Urinary bladder (tissue), 4 donors: ENCODE data around the gene COPS6. TPM values are rescaled to one million over a fixed set of nuclear protein-coding genes. Genes with fewer than 3 reads are reported as not detected.
"Not testable (repeated sequence)": the region's sequence is repeated elsewhere in the genome, so short reads cannot be mapped to it uniquely, and the experiment has no call there.

Source experiments
- DNase-seq: peaks from one replicate; pipeline ENCODE4 v3.0.0-alpha.2; 2015; ENCODE audit errors: extremely low spot score
- H3K27ac ChIP-seq: one replicate; pipeline ENCODE4 v1.5.1; 2013; ENCODE audit warnings: low read depth, mild to moderate bottlenecking, moderate library complexity
- H3K36me3 ChIP-seq: one replicate; pipeline ENCODE4 v1.6.1; 2013; ENCODE audit warnings: mild to moderate bottlenecking, moderate library complexity; ENCODE audit not compliant: insufficient read depth
- H3K4me1 ChIP-seq: one replicate; pipeline ENCODE4 v1.6.1; 2013; ENCODE audit warnings: mild to moderate bottlenecking, moderate library complexity; ENCODE audit not compliant: insufficient read depth
- H3K4me3 ChIP-seq: one replicate; pipeline ENCODE4 v1.5.1; 2013; ENCODE audit warnings: low read depth, low read length
- WGBS: extraction: QIAGEN DNeasy Blood & Tissue Kit; methylation state at CpG from one replicate; pipeline ENCODE4 v1.1.7; 2013; 5-methylcytosine and 5-hydroxymethylcytosine counted together
- polyA plus RNA-seq: library from polyadenylated mRNA; stranded (reverse); fragments of 200-250 nt; gene quantifications from one replicate; pipeline ENCODE4 v1.2.3, GENCODE V29; 2013
- total RNA-seq: library from RNA; depleted of rRNA; stranded (reverse); fragments of >200 nt; gene quantifications from one replicate; pipeline ENCODE4 v1.2.3, GENCODE V29; 2014
- donor health status: healthy with polysubstance abuse.
- donor health status: healthy.

The COPS6 gene
- total and polyA plus RNA-seq, 2 donors, result 36.1 to 160 TPM

DNA sequence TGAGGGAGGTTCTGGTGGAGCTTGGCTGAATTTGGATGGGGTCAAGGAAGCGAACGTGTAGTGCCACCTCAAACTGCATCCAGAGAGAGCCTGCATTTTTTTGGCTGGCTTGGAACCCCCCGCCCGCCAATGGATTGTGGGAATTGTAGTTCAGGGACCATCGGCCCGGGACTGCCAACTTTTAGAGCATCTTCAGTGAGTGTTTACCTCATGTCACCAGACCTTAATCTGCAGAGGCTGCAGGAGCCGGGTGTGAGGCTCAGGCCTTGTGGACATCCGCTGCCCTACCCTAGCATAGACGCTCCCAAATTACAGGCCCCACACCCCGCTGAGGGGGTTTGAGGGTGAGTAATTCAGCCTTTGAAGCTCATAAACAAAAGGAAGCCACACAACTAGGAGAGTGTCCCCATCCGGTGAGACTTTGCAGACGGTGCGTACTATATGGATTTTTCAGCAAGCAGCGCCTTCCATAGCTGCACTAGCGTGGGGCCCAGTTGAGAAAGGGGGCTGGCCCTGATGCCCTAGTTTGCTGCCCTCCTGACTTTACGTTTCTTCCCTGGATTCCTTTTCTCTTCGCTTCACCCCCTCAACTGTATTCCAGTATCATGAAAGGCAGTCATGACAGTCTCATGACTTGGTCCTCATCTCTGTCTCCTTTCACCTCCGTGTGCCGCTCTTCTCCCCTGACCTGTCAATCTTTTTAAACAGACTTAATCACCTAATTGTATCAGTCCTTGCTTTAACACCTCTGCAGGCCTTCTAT is 31.4 kb downstream of the COPS6 start:
- Histone ChIP-seq H3K27ac (peak overlapping the region; percentile 40), H3K36me3 (no peaks in the 10 kb centered on the region), H3K4me1 (no peaks in the 10 kb centered on the region), H3K4me3 (peak overlapping the region; percentile 46)
- WGBS, result 11% methylated on average over 19 of the region's 19 CpGs
- DNase-seq, result no peak

- Histone ChIP-seq H3K4me1 (no peaks in the 10 kb centered on the region), H3K27ac (no peak overlapping the region), H3K4me3 (no peak overlapping the region), H3K36me3 (no peaks in the 10 kb centered on the region)
- DNase-seq, result no peak
- 28% methylated on average over 1 of the region's 1 CpG for WGBS
These were observed 31.9 kb downstream of the COPS6 start for GRCh38 chr7:100120733-100121036.

DNA sequence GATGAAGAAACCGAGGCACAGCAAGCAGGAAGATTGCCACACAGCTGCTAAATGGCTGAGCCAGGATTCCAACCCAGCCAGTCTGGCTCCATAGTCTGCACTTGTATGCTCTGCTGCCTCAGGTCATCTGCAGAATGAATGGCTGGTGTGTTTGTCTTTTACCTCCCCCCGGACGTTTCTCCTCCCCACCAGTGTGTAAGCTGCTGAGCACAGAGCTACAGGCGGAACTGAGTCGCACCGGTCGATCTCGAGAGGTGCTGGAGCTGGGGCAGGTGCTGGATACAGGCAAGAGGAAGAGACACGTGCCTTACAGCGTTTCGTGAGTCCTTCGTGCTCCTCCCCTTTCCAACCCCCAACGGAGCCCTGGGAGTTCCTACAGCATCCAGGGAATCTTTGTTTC is 33.3 kb downstream of the COPS6 start:
- no peak overlapping the region for H3K4me3 ChIP-seq
- no peaks in the 10 kb centered on the region for H3K36me3 ChIP-seq
- DNase-seq, result no peak
- H3K27ac ChIP-seq, result no peak overlapping the region
- no peaks in the 10 kb centered on the region for H3K4me1 ChIP-seq
- 73% methylated on average over 13 of the region's 13 CpGs for WGBS

- WGBS, result 78% methylated on average over 1 of the region's 1 CpG
- no peak overlapping the region for H3K4me3 ChIP-seq
- no peak for DNase-seq
- no peaks in the 10 kb centered on the region for H3K4me1 ChIP-seq
- H3K36me3 ChIP-seq, result no peaks in the 10 kb centered on the region
- no peak overlapping the region for H3K27ac ChIP-seq
These were observed 33.8 kb downstream of the COPS6 start for GRCh38 chr7:100122568-100122967.

- no peak for DNase-seq
- Histone ChIP-seq H3K4me3 (no peak overlapping the region), H3K27ac (no peak overlapping the region), H3K4me1 (no peaks in the 10 kb centered on the region), H3K36me3 (no peaks in the 10 kb centered on the region)
- 84% methylated on average over 4 of the region's 4 CpGs for WGBS
These were observed 35.8 kb downstream of the COPS6 start for GRCh38 chr7:100124301-100125230.

GRCh38 chr7:100126239-100126930 is 37.6 kb downstream of the COPS6 start:
- no peaks in the 10 kb centered on the region for H3K36me3 ChIP-seq
- no peak for DNase-seq
- H3K27ac ChIP-seq, result peak overlapping the region; percentile 94

DNA sequence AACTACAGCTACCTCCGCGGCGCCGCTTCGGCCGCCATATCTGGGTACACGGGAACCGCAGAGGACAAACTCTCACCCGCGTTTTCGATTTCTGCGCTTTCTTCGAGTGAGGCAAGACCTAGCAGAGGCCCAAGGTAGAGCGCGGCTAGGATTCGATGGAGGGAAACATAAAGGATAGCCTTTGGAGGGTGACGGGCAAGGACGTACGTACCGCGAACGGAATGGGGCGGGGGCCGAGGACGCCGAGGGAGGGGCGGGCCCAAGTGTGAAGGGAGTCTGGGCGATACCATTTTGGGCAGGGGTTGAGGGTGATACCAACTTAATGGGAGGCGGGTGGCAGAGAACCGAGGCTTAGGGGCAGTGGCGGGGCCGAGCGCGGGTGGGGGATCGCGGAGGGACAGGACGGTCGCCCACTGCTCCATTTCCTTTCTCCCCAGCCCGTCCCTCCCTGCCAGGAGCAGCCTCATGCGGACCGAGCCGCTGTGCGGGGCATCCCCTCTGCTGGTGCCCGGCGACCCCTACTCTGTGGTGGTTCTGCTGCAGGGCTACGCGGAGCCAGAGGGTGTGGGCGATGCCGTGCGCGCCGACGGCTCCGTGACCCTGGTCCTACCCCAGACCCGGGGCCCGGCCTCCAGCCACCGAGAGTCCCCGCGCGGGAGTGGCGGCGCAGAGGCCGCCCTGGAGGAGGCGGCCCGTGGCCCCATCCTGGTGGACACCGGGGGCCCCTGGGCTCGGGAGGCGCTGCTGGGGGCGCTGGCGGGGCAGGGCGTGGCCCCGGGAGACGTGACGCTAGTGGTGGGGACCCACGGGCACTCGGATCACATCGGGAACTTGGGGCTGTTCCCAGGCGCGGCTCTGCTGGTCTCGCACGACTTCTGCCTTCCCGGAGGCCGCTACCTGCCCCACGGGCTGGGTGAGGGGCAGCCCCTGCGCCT is 38.4 kb downstream of the COPS6 start, which contains the start of gene MBLAC1:
MBLAC1 (plus strand) TSS at position 37 of the 935 bp plus-strand sequence; CDS start at position 466, 429 bp downstream.
- peak; percentile 90 for DNase-seq
- Histone ChIP-seq H3K36me3 (no peaks in the 10 kb centered on the region), H3K4me3 (peak within 1 kb of the TSS; percentile 75), H3K27ac (peak within 1 kb of the TSS; percentile 94), H3K4me1 (no peaks in the 10 kb centered on the region)
- under 1% methylated on average over 85 of the region's 85 CpGs for WGBS

More at GRCh38 chr7:100126239-100126930, 37.6 kb downstream of the COPS6 start:
- 12% methylated on average over 29 of the region's 29 CpGs for WGBS
- H3K4me1 ChIP-seq, result no peaks in the 10 kb centered on the region
- H3K4me3 ChIP-seq, result peak overlapping the region; percentile 75

- peak overlapping the region; percentile 89 for H3K27ac ChIP-seq
- no peaks in the 10 kb centered on the region for H3K4me1 ChIP-seq
- no peaks in the 10 kb centered on the region for H3K36me3 ChIP-seq
- peak overlapping the region; percentile 75 for H3K4me3 ChIP-seq
- 3% methylated on average over 37 of the region's 37 CpGs for WGBS
- DNase-seq, result no peak
These were observed 39.3 kb downstream of the COPS6 start for GRCh38 chr7:100127866-100128636.

DNA sequence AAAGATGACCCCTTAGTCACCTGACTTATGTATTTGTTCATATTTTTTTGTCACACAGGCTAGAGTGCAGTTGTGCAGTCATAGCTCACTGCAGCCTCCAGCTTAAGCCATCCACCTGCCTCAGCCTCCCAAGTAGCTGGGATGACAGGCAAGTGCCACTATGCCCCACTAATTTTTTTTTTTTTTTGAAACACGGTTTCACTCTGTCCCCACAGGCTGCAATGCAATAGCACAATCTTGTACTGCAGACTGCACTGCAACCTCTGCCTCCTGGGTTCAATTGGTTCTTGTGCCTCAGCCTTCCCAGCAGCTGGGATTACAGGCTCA is 39.8 kb downstream of the COPS6 start:
- Histone ChIP-seq H3K27ac (no peak overlapping the region), H3K4me3 (no peak overlapping the region), H3K36me3 (no peaks in the 10 kb centered on the region), H3K4me1 (no peaks in the 10 kb centered on the region)
- 61% methylated on average over 1 of the region's 1 CpG for WGBS
- no peak for DNase-seq

- 90% methylated on average over 1 of the region's 1 CpG for WGBS
- not testable (repeated sequence) for H3K4me3 ChIP-seq, H3K27ac ChIP-seq, H3K36me3 ChIP-seq, DNase-seq, H3K4me1 ChIP-seq
These were observed 41.4 kb downstream of the COPS6 start for GRCh38 chr7:100130220-100130607.

- Histone ChIP-seq H3K4me3 (no peak overlapping the region), H3K4me1 (no peaks in the 10 kb centered on the region), H3K36me3 (no peaks in the 10 kb centered on the region), H3K27ac (no peak overlapping the region)
- no peak for DNase-seq
- 12% methylated on average over 24 of the region's 24 CpGs for WGBS
These were observed 42.1 kb downstream of the COPS6 start for GRCh38 chr7:100130608-100131453.

DNA sequence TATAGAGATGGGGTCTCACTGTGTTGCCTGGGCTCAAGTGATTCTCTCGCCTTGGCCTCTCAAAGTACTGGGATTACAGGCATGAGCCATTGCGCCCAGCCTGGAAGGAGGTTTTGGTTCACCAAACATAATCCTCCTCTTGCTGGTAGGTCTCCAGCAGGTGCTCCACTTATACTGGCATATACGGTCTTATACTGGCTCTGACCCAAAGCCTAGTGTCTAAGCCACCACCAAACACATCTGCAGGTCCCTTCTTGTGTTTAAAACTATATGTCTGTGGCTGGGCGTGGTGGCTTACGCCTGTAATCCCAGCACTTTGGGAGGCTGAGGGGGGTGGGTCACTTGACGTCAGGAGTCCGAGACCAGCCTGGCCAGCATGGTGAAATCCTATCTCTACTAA is 43.4 kb downstream of the COPS6 start:
- Histone ChIP-seq H3K4me3 (no peak overlapping the region), H3K36me3 (no peaks in the 10 kb centered on the region), H3K4me1 (no peaks in the 10 kb centered on the region), H3K27ac (no peak overlapping the region)
- WGBS, result 61% methylated on average over 7 of the region's 7 CpGs
- DNase-seq, result no peak
